ENCODE data around the gene P3H2.
A peak's percentile ranks its signal among the peaks of the same experiment; 100 is the strongest.

Gene P3H2

GRCh38 chr3:190142041-190142440 is 21.3 kb upstream of the P3H2 start:
- Mint-ChIP-seq H3K36me3 (ENCODE audit: low read depth) (no peaks in the 10 kb centered on the region), H3K4me3 (no peak overlapping the region), H3K9me3 (no peaks in the 10 kb centered on the region), H3K27me3 (ENCODE audit: low read depth) (peaks cover 11% of the 10 kb centered on the region), H3K4me1 (ENCODE audit: low read depth) (no peaks in the 10 kb centered on the region), H3K27ac (no peak overlapping the region)
- no peak for DNase-seq (ENCODE audit: low spot score)

DNA sequence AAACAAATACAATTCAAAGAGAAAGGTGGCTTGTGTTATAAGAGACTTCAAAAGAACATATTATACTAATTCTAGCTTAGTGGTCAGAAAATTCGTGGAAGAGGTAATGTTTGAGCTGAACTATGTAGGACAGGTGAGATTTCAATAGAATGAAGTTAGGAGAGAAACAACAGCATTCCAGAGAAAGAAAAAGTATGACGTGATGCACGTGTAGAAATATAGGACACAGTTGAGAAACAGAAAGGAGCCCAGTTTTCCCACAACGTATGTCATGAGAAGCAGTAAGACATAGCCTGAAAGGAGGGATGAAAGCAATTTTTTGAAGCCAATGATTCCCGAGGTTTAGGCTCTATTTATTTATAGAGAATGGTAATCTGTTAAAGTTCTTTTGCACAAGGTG is 18.7 kb upstream of the P3H2 start:
- H3K27me3 Mint-ChIP-seq (ENCODE audit: low read depth) = peaks cover 13% of the 10 kb centered on the region
- no peaks in the 10 kb centered on the region for H3K4me1 Mint-ChIP-seq (ENCODE audit: low read depth)
- H3K9me3 Mint-ChIP-seq = no peaks in the 10 kb centered on the region
- no peak overlapping the region for H3K4me3 Mint-ChIP-seq
- H3K27ac Mint-ChIP-seq = no peak overlapping the region
- no peak for DNase-seq (ENCODE audit: low spot score)
- no peaks in the 10 kb centered on the region for H3K36me3 Mint-ChIP-seq (ENCODE audit: low read depth)

DNA sequence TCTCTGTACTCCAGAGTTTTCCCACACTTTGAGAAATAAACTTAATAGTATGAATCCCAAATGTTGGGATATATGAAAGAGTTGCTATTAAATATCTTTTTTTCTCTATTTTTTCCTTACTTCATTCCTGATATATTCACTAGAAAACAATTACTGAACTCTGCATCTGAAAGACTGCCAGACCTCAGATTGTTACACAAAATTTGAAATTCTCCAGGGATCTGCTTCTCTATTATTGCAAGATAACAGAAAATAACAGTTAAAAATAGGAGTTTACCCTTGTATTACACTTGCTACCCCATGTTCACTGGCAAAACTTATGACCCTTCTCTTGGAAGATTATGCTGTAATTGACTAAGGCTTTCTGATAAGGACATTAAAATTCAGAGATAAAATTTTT is 11.7 kb upstream of the P3H2 start:
- H3K9me3 Mint-ChIP-seq = no peaks in the 10 kb centered on the region
- no peak overlapping the region for H3K27ac Mint-ChIP-seq
- peaks cover 15% of the 10 kb centered on the region for H3K27me3 Mint-ChIP-seq (ENCODE audit: low read depth)
- no peak for DNase-seq (ENCODE audit: low spot score)
- H3K36me3 Mint-ChIP-seq (ENCODE audit: low read depth) = no peaks in the 10 kb centered on the region
- no peaks in the 10 kb centered on the region for H3K4me1 Mint-ChIP-seq (ENCODE audit: low read depth)
- H3K4me3 Mint-ChIP-seq = no peak overlapping the region

DNA sequence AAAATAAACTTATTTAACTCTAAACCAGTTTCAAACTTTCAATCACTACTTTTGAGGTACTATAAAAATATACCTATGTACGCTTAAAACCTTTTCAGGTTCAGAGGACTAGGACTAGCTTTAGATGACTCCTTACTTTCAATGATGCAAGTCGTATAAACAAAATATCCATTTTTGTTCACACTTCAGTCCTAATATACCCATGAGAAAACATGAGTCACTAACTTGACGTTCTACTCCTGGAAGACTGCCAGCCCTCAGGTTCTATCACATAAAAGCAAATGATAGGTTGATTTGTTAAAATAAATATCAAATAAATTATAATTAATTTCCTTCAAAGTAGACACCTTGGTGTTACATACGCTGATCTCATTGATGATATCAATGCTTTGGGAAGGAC is 10.6 kb upstream of the P3H2 start:
- no peak for DNase-seq (ENCODE audit: low spot score)
- Mint-ChIP-seq H3K27me3 (ENCODE audit: low read depth) (peaks cover 15% of the 10 kb centered on the region), H3K4me1 (ENCODE audit: low read depth) (no peaks in the 10 kb centered on the region), H3K36me3 (ENCODE audit: low read depth) (no peaks in the 10 kb centered on the region), H3K27ac (no peak overlapping the region), H3K9me3 (no peaks in the 10 kb centered on the region), H3K4me3 (no peak overlapping the region)

DNA sequence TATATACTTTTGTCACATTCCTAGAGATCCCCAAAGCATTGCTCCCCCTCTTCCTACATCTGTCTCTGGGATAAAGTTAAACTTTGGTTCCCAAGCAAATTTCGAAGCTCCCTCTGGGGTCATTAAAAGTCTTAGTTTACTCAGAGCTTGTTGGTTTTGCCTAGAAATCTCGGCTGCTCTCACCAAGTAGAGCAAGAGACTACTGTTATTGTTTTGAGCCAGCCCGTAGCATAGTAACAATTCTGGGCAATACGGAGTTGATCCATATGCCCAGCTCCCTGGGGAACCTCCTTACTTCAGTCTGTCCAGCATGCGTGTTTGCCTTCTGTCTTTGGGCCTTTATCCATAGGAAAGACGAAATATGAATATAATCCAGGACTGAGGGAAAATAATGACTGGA is 10.0 kb upstream of the P3H2 start:
- no peak overlapping the region for H3K4me3 Mint-ChIP-seq

GRCh38 chr3:190130037-190130436 is 9.3 kb upstream of the P3H2 start:
- no peak for DNase-seq (ENCODE audit: low spot score)
- Mint-ChIP-seq H3K4me1 (ENCODE audit: low read depth) (no peaks in the 10 kb centered on the region), H3K36me3 (ENCODE audit: low read depth) (no peaks in the 10 kb centered on the region), H3K27me3 (ENCODE audit: low read depth) (peaks cover 13% of the 10 kb centered on the region), H3K27ac (no peak overlapping the region), H3K9me3 (no peaks in the 10 kb centered on the region), H3K4me3 (no peak overlapping the region)

More for the DNA sequence above, 10.0 kb upstream of the P3H2 start:
- Mint-ChIP-seq H3K9me3 (no peaks in the 10 kb centered on the region), H3K27ac (no peak overlapping the region), H3K27me3 (ENCODE audit: low read depth) (peaks cover 13% of the 10 kb centered on the region), H3K36me3 (ENCODE audit: low read depth) (no peaks in the 10 kb centered on the region), H3K4me1 (ENCODE audit: low read depth) (no peaks in the 10 kb centered on the region)
- no peak for DNase-seq (ENCODE audit: low spot score)

DNA sequence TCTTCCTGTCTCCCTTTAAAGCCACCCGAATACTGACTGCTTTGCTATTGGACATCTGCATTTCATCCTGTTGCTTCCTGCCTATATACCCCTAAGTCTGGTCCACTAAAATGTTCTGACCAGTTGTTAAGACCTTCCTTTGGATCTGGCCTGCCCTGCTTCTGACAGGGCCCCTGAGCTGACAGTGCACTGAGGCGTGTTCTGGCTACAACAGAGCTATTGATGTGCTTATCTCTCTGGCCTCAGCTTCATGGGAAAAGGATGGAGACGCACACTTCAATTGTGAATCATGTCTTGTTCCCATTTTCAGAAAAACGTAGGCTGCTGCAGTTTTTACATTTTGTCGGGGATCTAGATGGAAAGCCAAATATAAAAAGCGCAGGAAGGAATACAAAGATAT is 7.1 kb upstream of the P3H2 start:
- no peaks in the 10 kb centered on the region for H3K4me1 Mint-ChIP-seq (ENCODE audit: low read depth)
- H3K27ac Mint-ChIP-seq = no peak overlapping the region
- no peaks in the 10 kb centered on the region for H3K9me3 Mint-ChIP-seq
- H3K27me3 Mint-ChIP-seq (ENCODE audit: low read depth) = peaks cover 15% of the 10 kb centered on the region
- H3K36me3 Mint-ChIP-seq (ENCODE audit: low read depth) = no peaks in the 10 kb centered on the region
- no peak overlapping the region for H3K4me3 Mint-ChIP-seq
- no peak for DNase-seq (ENCODE audit: low spot score)

DNA sequence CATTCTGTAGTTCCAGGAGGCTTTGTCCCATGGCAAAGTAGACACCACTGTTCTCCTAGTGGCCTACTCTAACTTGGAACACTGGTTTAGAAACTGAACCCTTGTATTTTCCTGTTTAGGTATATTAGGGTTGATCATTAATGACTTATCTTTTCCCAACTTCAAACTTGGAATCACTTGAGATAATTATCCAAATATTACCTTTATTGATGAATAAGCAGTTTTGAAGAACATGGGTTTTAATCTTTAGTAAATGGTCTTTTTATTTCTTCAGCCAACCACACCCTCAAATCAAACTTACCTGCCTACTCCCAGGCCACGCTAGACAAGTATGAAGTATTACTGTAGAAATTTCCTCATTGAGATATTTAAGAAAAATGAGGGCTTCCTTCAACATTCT is 6.5 kb upstream of the P3H2 start:
- no peak for DNase-seq (ENCODE audit: low spot score)

GRCh38 chr3:190125436-190126068 is 4.9 kb upstream of the P3H2 start:
- DNase-seq (ENCODE audit: low spot score) = no peak
- Mint-ChIP-seq H3K4me1 (ENCODE audit: low read depth) (no peaks in the 10 kb centered on the region), H3K27ac (no peak overlapping the region), H3K36me3 (ENCODE audit: low read depth) (no peaks in the 10 kb centered on the region), H3K9me3 (no peaks in the 10 kb centered on the region), H3K4me3 (no peak overlapping the region), H3K27me3 (ENCODE audit: low read depth) (peaks cover 23% of the 10 kb centered on the region)

More for the DNA sequence above, 6.5 kb upstream of the P3H2 start:
- H3K27ac Mint-ChIP-seq = no peak overlapping the region
- peaks cover 20% of the 10 kb centered on the region for H3K27me3 Mint-ChIP-seq (ENCODE audit: low read depth)
- no peaks in the 10 kb centered on the region for H3K4me1 Mint-ChIP-seq (ENCODE audit: low read depth)
- no peak overlapping the region for H3K4me3 Mint-ChIP-seq
- no peaks in the 10 kb centered on the region for H3K36me3 Mint-ChIP-seq (ENCODE audit: low read depth)
- no peaks in the 10 kb centered on the region for H3K9me3 Mint-ChIP-seq

DNA sequence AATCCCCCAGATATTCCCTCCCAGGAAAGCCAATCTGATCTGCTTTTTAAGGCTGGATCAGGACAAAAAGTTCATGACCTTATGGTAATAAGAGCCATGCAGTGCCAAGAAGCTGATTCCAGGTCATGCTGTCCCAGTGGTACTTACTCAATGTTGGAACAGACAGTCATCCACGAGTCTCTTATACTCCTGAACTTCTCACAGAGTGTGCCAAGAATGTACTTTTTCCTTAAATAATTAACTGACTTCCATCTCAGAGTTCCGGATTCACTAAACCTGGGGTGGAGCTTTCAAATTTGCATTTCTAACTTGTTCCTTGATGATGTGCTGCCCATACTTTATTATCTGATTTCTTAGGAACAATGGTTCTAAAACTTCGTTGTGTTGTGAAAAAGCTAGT is 3.4 kb upstream of the P3H2 start:
- Mint-ChIP-seq H3K36me3 (ENCODE audit: low read depth) (no peaks in the 10 kb centered on the region), H3K4me3 (no peak overlapping the region), H3K9me3 (no peaks in the 10 kb centered on the region), H3K27me3 (ENCODE audit: low read depth) (peaks cover 34% of the 10 kb centered on the region), H3K4me1 (ENCODE audit: low read depth) (peaks cover 5% of the 10 kb centered on the region), H3K27ac (no peak overlapping the region)
- no peak for DNase-seq (ENCODE audit: low spot score)

DNA sequence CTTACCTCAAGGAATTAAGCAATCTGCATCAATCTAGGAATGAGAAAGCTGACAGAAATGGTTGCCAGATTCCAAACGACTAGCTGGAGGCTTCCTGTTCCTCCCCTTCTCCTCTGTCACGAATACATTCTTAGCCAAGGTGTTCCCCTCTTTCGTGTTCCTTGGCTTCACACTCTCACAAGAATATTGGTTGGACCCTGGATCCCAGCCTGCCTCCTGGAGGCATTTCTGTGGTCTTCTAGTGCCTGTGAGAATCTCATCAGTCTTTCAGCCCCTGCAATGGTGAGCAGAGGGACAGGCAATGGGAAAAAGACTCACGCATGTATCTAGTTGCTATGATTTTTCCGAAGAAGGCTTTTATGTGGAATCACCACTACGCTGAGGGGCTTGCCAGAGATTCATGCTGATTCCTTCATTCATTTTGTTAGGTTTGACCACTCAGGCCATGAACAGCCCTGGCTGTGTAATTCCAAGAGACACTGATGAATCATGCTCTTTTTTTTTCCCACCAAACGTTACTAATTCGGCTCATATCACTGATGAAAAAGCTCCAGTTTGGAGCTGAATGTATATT is 1.6 kb upstream of the P3H2 start:
- Mint-ChIP-seq H3K27ac (no peak overlapping the region), H3K4me1 (ENCODE audit: low read depth) (peaks cover 5% of the 10 kb centered on the region), H3K4me3 (no peak overlapping the region), H3K36me3 (ENCODE audit: low read depth) (no peaks in the 10 kb centered on the region), H3K9me3 (no peaks in the 10 kb centered on the region), H3K27me3 (ENCODE audit: low read depth) (peaks cover 49% of the 10 kb centered on the region)
- no peak for DNase-seq (ENCODE audit: low spot score)

DNA sequence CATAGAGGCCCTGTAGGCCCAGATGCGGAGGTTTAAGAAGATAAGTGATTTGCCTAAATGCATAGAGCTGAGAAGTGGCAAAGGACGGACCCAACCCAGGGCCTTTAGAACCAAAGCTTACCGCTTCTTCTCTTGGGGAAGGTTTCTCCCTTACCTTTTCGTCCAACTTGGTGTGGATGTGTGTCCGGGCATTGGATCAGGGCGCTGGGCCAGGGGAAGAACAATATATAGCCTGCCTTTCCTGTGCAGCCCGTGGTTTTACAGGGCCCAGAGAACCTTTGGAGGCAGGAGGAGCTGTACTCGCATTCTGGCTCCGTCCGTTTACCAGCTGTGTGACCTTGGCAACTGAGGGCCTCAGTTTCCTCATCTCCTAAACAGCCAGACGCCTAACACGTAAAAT is 686 bp upstream of the P3H2 start:
- Mint-ChIP-seq H3K4me1 (ENCODE audit: low read depth) (peaks cover 5% of the 10 kb centered on the region), H3K4me3 (no peak overlapping the region), H3K36me3 (ENCODE audit: low read depth) (no peaks in the 10 kb centered on the region), H3K9me3 (no peaks in the 10 kb centered on the region), H3K27ac (no peak overlapping the region), H3K27me3 (ENCODE audit: low read depth) (peaks cover 54% of the 10 kb centered on the region)
- DNase-seq (ENCODE audit: low spot score) = no peak

DNA sequence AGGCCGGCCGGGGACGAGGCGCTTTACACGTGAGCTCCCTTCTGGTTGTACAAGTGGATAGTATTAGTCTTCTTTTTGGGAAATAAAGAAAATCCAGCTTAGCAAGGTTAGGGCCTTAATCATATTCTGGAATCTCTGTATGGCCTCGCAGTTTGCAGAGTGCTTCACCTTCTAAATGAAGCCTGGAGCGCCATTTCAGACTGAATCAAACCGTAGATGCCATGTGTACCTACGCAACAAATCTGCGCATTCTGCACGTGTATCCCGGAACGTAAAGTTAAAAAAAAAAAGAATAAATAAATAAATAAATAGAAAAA is 322 bp upstream of the P3H2 start:
- H3K36me3 Mint-ChIP-seq (ENCODE audit: low read depth) = no peaks in the 10 kb centered on the region
- peaks cover 5% of the 10 kb centered on the region for H3K4me1 Mint-ChIP-seq (ENCODE audit: low read depth)
- DNase-seq (ENCODE audit: low spot score) = no peak
- H3K4me3 Mint-ChIP-seq = no peak overlapping the region
- no peak overlapping the region for H3K27ac Mint-ChIP-seq
- H3K27me3 Mint-ChIP-seq (ENCODE audit: low read depth) = peaks cover 56% of the 10 kb centered on the region
- H3K9me3 Mint-ChIP-seq = no peaks in the 10 kb centered on the region

DNA sequence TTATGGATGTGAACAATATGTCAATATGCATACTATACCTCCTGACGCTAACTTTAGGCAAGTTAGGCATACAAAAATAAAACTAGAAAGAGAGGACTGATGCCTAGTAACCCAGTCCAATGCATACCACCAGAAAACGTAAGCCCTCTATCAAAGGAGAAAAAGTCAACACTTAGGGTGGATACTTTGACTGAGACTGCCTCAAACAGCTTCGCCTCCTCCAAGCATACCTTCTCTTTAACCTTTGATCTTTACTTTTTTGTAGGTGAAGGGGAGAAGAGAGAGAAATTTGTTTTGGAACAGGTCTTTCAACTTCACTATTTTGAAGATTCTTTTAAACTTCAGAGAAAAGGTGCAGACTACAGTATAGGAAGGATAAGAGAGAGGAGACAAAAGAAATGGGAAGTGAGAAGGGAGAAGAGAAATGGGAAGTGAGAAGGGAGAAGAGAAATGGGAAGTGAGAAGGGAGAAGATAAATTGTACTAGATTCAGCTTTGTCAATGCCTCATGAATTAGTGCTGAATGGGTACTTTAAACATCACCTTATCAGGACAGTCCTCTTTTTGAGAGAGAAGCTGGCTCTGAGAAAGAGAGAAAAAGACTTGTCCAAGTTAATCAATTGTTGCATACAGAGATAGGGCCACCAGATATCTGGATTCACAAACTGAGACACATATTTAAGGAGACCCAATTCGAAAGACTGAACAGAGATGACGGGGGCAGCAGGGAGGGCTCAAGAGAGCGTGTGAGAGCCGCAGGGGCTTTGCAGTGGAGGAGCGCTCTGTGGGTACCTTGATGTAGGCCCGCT is 1.0 kb downstream of the P3H2 start:
- Mint-ChIP-seq H3K36me3 (ENCODE audit: low read depth) (no peaks in the 10 kb centered on the region), H3K9me3 (no peaks in the 10 kb centered on the region), H3K27ac (no peak overlapping the region), H3K27me3 (ENCODE audit: low read depth) (peaks cover 64% of the 10 kb centered on the region), H3K4me1 (ENCODE audit: low read depth) (peaks cover 5% of the 10 kb centered on the region), H3K4me3 (peak overlapping the region; percentile 67)
- no peak for DNase-seq (ENCODE audit: low spot score)
